Upper lobe of right lung (tissue), 1 donor: Measurements from ENCODE around the gene C16orf86. TPM values are rescaled to one million over a fixed set of nuclear protein-coding genes. Genes with fewer than 3 reads are reported as not detected.

Experiments used
- ATAC-seq: fragments of 200-7000 bp; cut with Tn5 transposase; one replicate; pipeline ENCODE4 v1.9.1; 2020; ENCODE audit warnings: mild to moderate bottlenecking, moderate library complexity
- DNase-seq: peaks from one replicate; pipeline ENCODE4 v3.0.0-alpha.2; 2020
- H3K27ac ChIP-seq: fragments of 200-600 bp; one replicate; pipeline ENCODE4 v1.8.0; 2022
- H3K27me3 ChIP-seq: fragments of 200-600 bp; one replicate; pipeline ENCODE4 v1.8.0; 2022; ENCODE audit warnings: mild to moderate bottlenecking
- H3K36me3 ChIP-seq: fragments of 200-600 bp; one replicate; pipeline ENCODE4 v1.8.0; 2022
- H3K4me1 ChIP-seq: fragments of 200-600 bp; one replicate; pipeline ENCODE4 v1.8.0; 2022
- H3K4me3 ChIP-seq: fragments of 200-600 bp; one replicate; pipeline ENCODE4 v1.8.0; 2022; ENCODE audit warnings: mild to moderate bottlenecking
- H3K9me3 ChIP-seq: fragments of 200-600 bp; one replicate; pipeline ENCODE4 v1.8.0; 2022
- intact Hi-C: fragments of 100-400 bp; cut with DNase I; formaldehyde crosslinking; loops from one replicate; pipeline ENCODE4 v1.11.0; 2022
- total RNA-seq: library from RNA; stranded (reverse); fragmentation: NEBNext Ultra II Directional; extraction: Animal tissue kit (Norgen Biotek cat#: 25700); gene quantifications from one replicate; pipeline ENCODE4 v1.2.1, GENCODE V29; 2021
- TF ChIP-seq, protein P1 (sequence below): fragments of 200-600 bp; IDR thresholded peaks from one replicate; pipeline ENCODE4 v1.8.0; 2022; ENCODE audit warnings: antibody characterized with exemption
- donor health status: DM: no; HTN: yes; CAD: no; lungs with severe emphysema.

The C16orf86 gene
- total RNA-seq, 1 donor from 2014 or later = 3.8 TPM

DNA sequence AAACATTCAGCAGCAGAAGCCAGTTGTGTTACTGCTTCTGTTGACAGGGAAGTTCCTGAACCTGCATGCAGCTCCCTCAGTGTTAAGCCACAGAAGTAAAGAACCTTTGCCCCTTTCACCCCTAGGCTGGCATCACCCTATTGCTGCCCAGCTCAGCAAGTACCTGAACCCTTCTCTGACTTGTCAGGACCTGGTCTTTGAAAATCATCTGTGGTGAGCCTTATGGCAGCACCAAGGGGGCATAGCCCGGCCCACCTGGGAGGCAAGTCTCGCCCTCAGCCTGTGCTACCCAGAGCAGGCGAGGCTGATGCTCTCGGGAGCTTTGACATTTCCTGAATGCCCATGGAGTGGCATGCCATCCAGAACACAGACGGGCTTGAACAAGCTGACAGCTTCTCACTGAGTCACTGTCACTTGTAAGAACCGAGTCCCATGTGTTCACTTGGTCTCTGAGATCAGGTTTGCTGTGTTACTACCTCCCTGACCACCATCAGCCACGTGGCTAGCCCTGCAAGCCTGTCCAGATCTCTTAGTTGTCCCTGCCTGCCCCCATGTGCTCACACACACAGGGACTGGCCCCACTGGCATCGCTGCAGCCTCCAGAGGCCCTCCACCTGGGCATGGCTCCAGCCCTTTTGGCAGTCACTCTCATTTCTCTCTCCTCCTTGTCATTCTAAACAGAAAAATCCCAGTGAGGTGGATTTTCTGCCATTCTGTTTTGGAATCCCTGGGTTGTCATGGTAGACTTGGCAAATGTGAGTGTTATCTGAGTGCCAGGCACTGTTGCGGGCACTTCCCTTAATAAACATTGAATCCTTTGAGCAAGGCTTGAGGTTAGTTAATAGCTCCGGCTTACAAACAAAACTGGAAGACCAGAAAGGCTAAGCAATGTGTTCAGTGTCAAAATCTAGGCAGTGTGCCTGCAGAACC, 24.6 kb upstream of the C16orf86 start:
- TF ChIP-seq, protein P1, sequence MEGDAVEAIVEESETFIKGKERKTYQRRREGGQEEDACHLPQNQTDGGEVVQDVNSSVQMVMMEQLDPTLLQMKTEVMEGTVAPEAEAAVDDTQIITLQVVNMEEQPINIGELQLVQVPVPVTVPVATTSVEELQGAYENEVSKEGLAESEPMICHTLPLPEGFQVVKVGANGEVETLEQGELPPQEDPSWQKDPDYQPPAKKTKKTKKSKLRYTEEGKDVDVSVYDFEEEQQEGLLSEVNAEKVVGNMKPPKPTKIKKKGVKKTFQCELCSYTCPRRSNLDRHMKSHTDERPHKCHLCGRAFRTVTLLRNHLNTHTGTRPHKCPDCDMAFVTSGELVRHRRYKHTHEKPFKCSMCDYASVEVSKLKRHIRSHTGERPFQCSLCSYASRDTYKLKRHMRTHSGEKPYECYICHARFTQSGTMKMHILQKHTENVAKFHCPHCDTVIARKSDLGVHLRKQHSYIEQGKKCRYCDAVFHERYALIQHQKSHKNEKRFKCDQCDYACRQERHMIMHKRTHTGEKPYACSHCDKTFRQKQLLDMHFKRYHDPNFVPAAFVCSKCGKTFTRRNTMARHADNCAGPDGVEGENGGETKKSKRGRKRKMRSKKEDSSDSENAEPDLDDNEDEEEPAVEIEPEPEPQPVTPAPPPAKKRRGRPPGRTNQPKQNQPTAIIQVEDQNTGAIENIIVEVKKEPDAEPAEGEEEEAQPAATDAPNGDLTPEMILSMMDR = no peak
- Histone ChIP-seq H3K27ac (peak overlapping the region; percentile 24), H3K9me3 (no peaks in the 10 kb centered on the region), H3K36me3 (peaks cover 22% of the 10 kb centered on the region), H3K27me3 (peaks cover 10% of the 10 kb centered on the region), H3K4me1 (peaks cover 7% of the 10 kb centered on the region), H3K4me3 (no peak overlapping the region)
- peak; percentile 81 for DNase-seq
- ATAC-seq = peak; percentile 62
- intact Hi-C loops = no loop called here

- Histone ChIP-seq H3K9me3 (no peaks in the 10 kb centered on the region), H3K36me3 (peaks cover 2% of the 10 kb centered on the region), H3K27ac (no peak overlapping the region), H3K4me3 (no peak overlapping the region), H3K27me3 (peaks cover 15% of the 10 kb centered on the region), H3K4me1 (peaks cover 7% of the 10 kb centered on the region)
- ATAC-seq (no peak), DNase-seq (no peak)
- TF ChIP-seq, protein P1 = no peak
- intact Hi-C loops = no loop called here
These were observed 22.6 kb upstream of the C16orf86 start for GRCh38 chr16:67644038-67644437.

DNA sequence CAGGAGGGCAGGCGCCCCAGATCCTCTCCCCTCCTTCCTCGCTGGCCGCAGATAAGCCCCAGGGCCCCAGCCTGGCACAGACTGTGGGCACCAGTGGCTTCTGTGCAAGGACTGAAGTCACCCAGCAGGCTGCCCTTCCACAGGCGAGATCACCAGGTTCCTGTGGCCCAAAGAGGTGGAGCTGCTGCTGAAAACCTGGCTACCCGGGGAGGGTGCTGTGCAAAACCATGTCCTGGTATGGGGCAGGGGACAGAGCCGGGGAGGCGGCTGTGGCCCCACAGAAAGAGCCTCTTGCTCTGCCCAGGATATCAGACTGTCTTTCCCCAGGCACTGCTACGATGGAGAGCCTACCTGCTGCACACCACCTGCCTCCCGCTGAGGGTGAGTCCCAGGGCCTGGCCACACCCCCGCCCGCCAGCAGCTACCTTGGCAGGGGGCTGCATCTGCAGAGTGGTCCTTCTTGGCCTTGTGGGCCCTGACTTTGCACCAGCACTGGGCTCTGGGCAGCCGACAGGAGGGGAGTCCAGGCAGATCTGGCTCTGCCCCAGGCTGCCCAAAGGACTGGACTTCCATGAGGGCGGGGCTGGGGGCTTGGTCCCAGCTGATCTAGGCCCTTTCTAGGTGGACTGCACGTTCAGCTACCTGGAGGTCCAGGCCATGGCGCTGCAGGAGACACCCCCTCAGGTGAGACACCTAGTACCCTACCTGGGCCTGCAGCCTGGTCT, 21.1 kb upstream of the C16orf86 start:
- Histone ChIP-seq H3K9me3 (no peaks in the 10 kb centered on the region), H3K4me3 (peak overlapping the region; percentile 42), H3K27me3 (peaks cover 26% of the 10 kb centered on the region), H3K27ac (peak overlapping the region; percentile 58), H3K36me3 (no peaks in the 10 kb centered on the region), H3K4me1 (peaks cover 7% of the 10 kb centered on the region)
- intact Hi-C loops = no loop called here
- TF ChIP-seq, protein P1 = no peak
- DNase-seq (no peak), ATAC-seq (no peak)

DNA sequence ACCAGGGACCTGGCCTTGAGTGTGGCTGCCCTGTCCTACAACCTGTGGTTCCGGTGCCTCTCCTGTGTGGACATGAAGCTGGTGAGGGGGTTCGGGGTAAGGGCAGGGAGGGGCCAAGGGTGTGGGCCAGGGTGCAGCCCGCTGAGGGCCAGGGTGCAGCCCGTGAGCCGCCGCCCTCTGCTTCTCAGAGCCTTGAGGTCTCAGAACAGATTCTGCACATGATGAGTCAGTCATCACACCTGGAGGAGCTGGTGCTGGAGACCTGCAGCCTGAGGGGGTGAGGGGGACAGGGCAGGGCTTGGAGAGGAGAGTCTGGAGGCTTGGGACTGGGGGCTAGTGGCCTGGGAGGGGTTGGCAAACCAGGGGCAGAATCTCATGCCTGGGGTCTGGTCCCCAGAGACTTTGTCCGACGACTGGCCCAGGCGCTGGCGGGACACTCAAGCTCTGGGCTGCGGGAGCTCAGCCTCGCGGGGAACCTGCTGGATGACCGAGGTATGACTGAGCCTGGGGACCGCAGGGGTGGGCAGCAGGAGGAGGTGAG, 19.4 kb upstream of the C16orf86 start:
- ATAC-seq = no peak
- H3K4me1 ChIP-seq = peaks cover 5% of the 10 kb centered on the region
- no peaks in the 10 kb centered on the region for H3K9me3 ChIP-seq
- H3K27ac ChIP-seq = no peak overlapping the region
- H3K4me3 ChIP-seq = no peak overlapping the region
- no peak for DNase-seq
- intact Hi-C loops = no loop called here
- H3K27me3 ChIP-seq = peaks cover 33% of the 10 kb centered on the region
- TF ChIP-seq, protein P1 = no peak
- H3K36me3 ChIP-seq = no peaks in the 10 kb centered on the region

- TF ChIP-seq, protein P1 = no peak
- H3K36me3 ChIP-seq = no peaks in the 10 kb centered on the region
- peaks cover 33% of the 10 kb centered on the region for H3K27me3 ChIP-seq
- H3K27ac ChIP-seq = no peak overlapping the region
- ATAC-seq = no peak
- intact Hi-C loops = no loop called here
- no peak for DNase-seq
- H3K4me3 ChIP-seq = no peak overlapping the region
- no peaks in the 10 kb centered on the region for H3K9me3 ChIP-seq
- peaks cover 4% of the 10 kb centered on the region for H3K4me1 ChIP-seq
These were observed 18.9 kb upstream of the C16orf86 start for GRCh38 chr16:67647681-67648080.
